IMR-90 (cell line): ENCODE data around the gene RPUSD2. TPM values are rescaled to one million over a fixed set of nuclear protein-coding genes. Genes with fewer than 3 reads are reported as not detected.
A peak's percentile ranks its signal among the peaks of the same experiment; 100 is the strongest.

Experiments
- ATAC-seq: fragments of 200-7000 bp; cut with Tn5 transposase; 2 replicates; pipeline ENCODE4 v1.9.1; 2020; ENCODE audit warnings: low read depth, mild to moderate bottlenecking, moderate library complexity
- Bru-seq: library from RNA; stranded (reverse); fragments of 400-500 nt; gene quantifications from one replicate; lab custom pipeline; 2021; lab: Mats Ljungman, UMichigan
- BruChase-seq, 2 experiments: library from RNA; stranded (reverse); fragments of 400-500 nt; gene quantifications; one replicate each; lab custom pipeline; 2021; lab: Mats Ljungman, UMichigan
- BruUV-seq: library from RNA; stranded (reverse); fragments of 400-500 nt; replicated peaks from 2 replicates; lab custom pipeline; 2021; lab: Mats Ljungman, UMichigan
- CTCF ChIA-PET: fragments of 300-600 bp; formaldehyde crosslinking; extraction: SDS; loops from one replicate; lab custom pipeline; 2021; ENCODE audit warnings: antibody characterized with exemption; lab: Yijun Ruan, JAX
- POLR2A ChIA-PET: fragments of 300-600 bp; sonication (Branson Sonifier 250); formaldehyde crosslinking; loops from one replicate; lab custom pipeline; 2022; ENCODE audit warnings: antibody characterized with exemption; ENCODE audit not compliant: unreplicated experiment; lab: Charles Lee
- DNase-seq: peaks from one replicate; pipeline ENCODE4 v3.0.0; 2013
- H2AFZ ChIP-seq: replicated peaks from 2 replicates; pipeline ENCODE3; 2013; ENCODE audit warnings: low read length, mild to moderate bottlenecking; ENCODE audit not compliant: poor library complexity
- H2AK5ac ChIP-seq: 2 replicates; pipeline ENCODE4 v1.6.1; 2013; ENCODE audit warnings: low read depth, low read length, inconsistent platforms
- H2AK9ac ChIP-seq: replicated peaks from 2 replicates; pipeline ENCODE3; 2013; ENCODE audit warnings: mild to moderate bottlenecking, low read depth, low read length, moderate library complexity; ENCODE audit not compliant: poor library complexity
- H2BK120ac ChIP-seq: 2 replicates; pipeline ENCODE4 v1.6.1; 2013; ENCODE audit warnings: low read depth, low read length, inconsistent platforms
- H2BK15ac ChIP-seq: 3 replicates; pipeline ENCODE4 v1.6.1; 2013; ENCODE audit warnings: low read depth, low read length, inconsistent platforms
- H2BK20ac ChIP-seq: 2 replicates; pipeline ENCODE4 v1.6.1; 2013; ENCODE audit warnings: low read depth, mild to moderate bottlenecking, inconsistent platforms, low read length, moderate library complexity
- H2BK5ac ChIP-seq: 2 replicates; pipeline ENCODE4 v1.6.1; 2013; ENCODE audit warnings: mild to moderate bottlenecking, low read depth, low read length, inconsistent platforms; ENCODE audit not compliant: poor library complexity, severe bottlenecking
- H3K14ac ChIP-seq: replicated peaks from 2 replicates; pipeline ENCODE4 v1.6.1; 2013; ENCODE audit warnings: low read depth, low read length, inconsistent platforms
- H3K18ac ChIP-seq: 2 replicates; pipeline ENCODE4 v1.6.1; 2013; ENCODE audit warnings: low read depth, low read length, control low read depth
- H3K23ac ChIP-seq: 2 replicates; pipeline ENCODE4 v1.6.1; 2013; ENCODE audit warnings: low read depth, low read length, inconsistent platforms
- H3K27ac ChIP-seq: 2 replicates; pipeline ENCODE4 v1.5.1; 2013; ENCODE audit warnings: mild to moderate bottlenecking, control low read depth, low read length; ENCODE audit not compliant: insufficient read depth
- H3K27me3 ChIP-seq: 2 replicates; pipeline ENCODE4 v1.6.1; 2013; ENCODE audit warnings: low read length; ENCODE audit not compliant: control insufficient read depth, insufficient read depth
- H3K36me3 ChIP-seq: 2 replicates; pipeline ENCODE4 v1.6.1; 2013; ENCODE audit warnings: low read length, mixed read lengths; ENCODE audit not compliant: control insufficient read depth, insufficient read depth
- H3K4ac ChIP-seq: 2 replicates; pipeline ENCODE4 v1.6.1; 2013; ENCODE audit warnings: low read depth, low read length, inconsistent platforms
- H3K4me1 ChIP-seq: 2 replicates; pipeline ENCODE4 v1.6.1; 2013; ENCODE audit warnings: low read length, mixed read lengths; ENCODE audit not compliant: control insufficient read depth, insufficient read depth
- H3K4me2 ChIP-seq: 2 replicates; pipeline ENCODE4 v1.6.1; 2013; ENCODE audit warnings: low read depth, mild to moderate bottlenecking, control low read depth, low read length, moderate library complexity
- H3K4me3 ChIP-seq: 2 replicates; pipeline ENCODE4 v1.5.1; 2013; ENCODE audit warnings: low read depth, mild to moderate bottlenecking, control low read depth, low read length, moderate library complexity; ENCODE audit not compliant: insufficient read depth
- H3K56ac ChIP-seq: 2 replicates; pipeline ENCODE4 v1.6.1; 2013; ENCODE audit warnings: low read length, inconsistent platforms; ENCODE audit not compliant: insufficient read depth; ENCODE audit errors: extremely low read depth
- H3K79me1 ChIP-seq, 2 experiments: 2 replicates each; pipeline ENCODE4 v1.6.1; 2013; ENCODE audit warnings: low read length in 2 of 2, inconsistent platforms in 1 of 2, low read depth in 1 of 2
- H3K9ac ChIP-seq: 2 replicates; pipeline ENCODE4 v1.6.1; 2013; ENCODE audit warnings: low read depth, low read length, control low read depth
- H3K9me1 ChIP-seq: 2 replicates; pipeline ENCODE4 v1.6.1; 2013; ENCODE audit warnings: low read length, inconsistent platforms; ENCODE audit not compliant: insufficient read depth
- H3K9me3 ChIP-seq: 2 replicates; pipeline ENCODE4 v1.6.1; 2013; ENCODE audit warnings: low read length; ENCODE audit not compliant: control insufficient read depth, insufficient read depth
- H4K20me1 ChIP-seq: 2 replicates; pipeline ENCODE4 v1.6.1; 2013; ENCODE audit warnings: low read length, inconsistent platforms; ENCODE audit not compliant: insufficient read depth
- H4K5ac ChIP-seq: 2 replicates; pipeline ENCODE4 v1.6.1; 2013; ENCODE audit warnings: mild to moderate bottlenecking, low read depth, low read length, control low read depth
- H4K8ac ChIP-seq, 2 experiments: 2 replicates each; pipeline ENCODE4 v1.6.1; 2013; ENCODE audit warnings: low read depth in 2 of 2, low read length in 2 of 2, control low read depth in 1 of 2, inconsistent platforms in 1 of 2
- H4K91ac ChIP-seq: 2 replicates; pipeline ENCODE4 v1.6.1; 2013; ENCODE audit warnings: low read depth, low read length, inconsistent platforms; ENCODE audit not compliant: insufficient read depth
- BHLHE40 ChIP-seq: fragments of 150-350 bp; IDR thresholded peaks from 2 replicates; pipeline ENCODE4 v1.6.1; 2016; ENCODE audit warnings: mild to moderate bottlenecking, low read depth, low read length
- MAZ ChIP-seq: IDR thresholded peaks from 2 replicates; pipeline ENCODE4 v1.6.1; 2012; ENCODE audit warnings: low read depth, mild to moderate bottlenecking, low read length, improper control_type of control experiment, moderate library complexity, borderline replicate concordance
- MXI1 ChIP-seq: IDR thresholded peaks from 2 replicates; pipeline ENCODE4 v1.6.1; 2012; ENCODE audit warnings: low read depth, mild to moderate bottlenecking, low read length, moderate library complexity, borderline replicate concordance
- POLR2A ChIP-seq: IDR thresholded peaks from 2 replicates; pipeline ENCODE4 v1.6.1; 2012; ENCODE audit warnings: mild to moderate bottlenecking, low read depth, low read length
- WGBS, 2 experiments: methylation state at CpG; one replicate each; pipeline versions ENCODE4 v1.1.5 to v1.1.7; 2013; ENCODE audit warnings: missing lambda C conversion rate in 2 of 2; ENCODE audit not compliant: insufficient read length in 1 of 2; ENCODE audit errors: extremely low coverage in 2 of 2; 5-methylcytosine and 5-hydroxymethylcytosine counted together
- dilution Hi-C: fragments of 300-500 bp; cut with HindIII; formaldehyde crosslinking; loops from one replicate; pipeline ENCODE4 v1.14.3; 2018; ENCODE audit warnings: low sequenced_read_pairs; ENCODE audit not compliant: unreplicated experiment
- in situ Hi-C: fragments of 300-500 bp; cut with MboI; formaldehyde crosslinking; loops from 3 replicates; pipeline ENCODE4 v1.14.3; 2019; ENCODE audit warnings: low sequenced_read_pairs, inconsistent platforms, mixed read lengths
- intact Hi-C: fragments of 100-400 bp; cut with micrococcal nuclease; formaldehyde crosslinking; loops from 2 replicates; pipeline ENCODE4 v1.10.0; 2022
- long read RNA-seq: library from polyadenylated mRNA; unstranded; transcript quantifications from one replicate; pipeline ENCODE4 v2.0.0, GENCODE V29; 2021; ENCODE audit not compliant: unreplicated experiment
- polyA plus RNA-seq, 3 experiments: library from polyadenylated mRNA; depleted of rRNA; stranded (reverse); fragments of >200 nt; gene quantifications; 2 replicates each; pipeline ENCODE4 v1.2.3, GENCODE V29; 2012; ENCODE audit warnings: low replicate concordance in 1 of 3
- total RNA-seq: library from RNA; depleted of rRNA; stranded (reverse); fragments of >200 nt; gene quantifications from 2 replicates; pipeline ENCODE4 v1.2.3, GENCODE V29; 2012; rRNA removed

The RPUSD2 gene
- total RNA-seq (11.9 and 13.4 TPM in 2 replicates), polyA plus RNA-seq (2012; rRNA removed) (7.2 and 7.4 TPM in 2 replicates), Bru-seq, nascent RNA (percentile 53 among the genes with signal in this experiment), BruChase-seq, experiment 1, labeled RNA remaining after a 6-hour chase (percentile 43 among the genes with signal in this experiment), BruChase-seq, experiment 2, labeled RNA remaining after a 2-hour chase (percentile 44 among the genes with signal in this experiment)
- 8.1 and 8.6 TPM in 2 replicates for polyA plus RNA-seq (2012; cell fraction: cytosol; rRNA removed)
- polyA plus RNA-seq (2012; cell fraction: nucleus; rRNA removed; ENCODE audit: low replicate concordance): 3.1 and 4.9 TPM in 2 replicates
- long read RNA-seq, transcript RPUSD2-201 (3 exons, 2,358 nt): major isoform, 20 of 28 reads
- long read RNA-seq, partial matches to known transcripts: 3 of 28 reads
- long read RNA-seq, other reads (novel, unspliced or antisense): 3 of 28 reads

- Histone ChIP-seq H3K36me3 (peaks cover 16% of the 10 kb centered on the region), H4K5ac (peak within 1 kb of the TSS; percentile 81), H3K4me2 (peak within 1 kb of the TSS; percentile 100), H2AK9ac (peak within 1 kb of the TSS; percentile 82), H3K9ac (peak within 1 kb of the TSS; percentile 86), H4K8ac (peak within 1 kb of the TSS; percentile 65 to 99), H3K9me3 (no peaks in the 10 kb centered on the region), H2BK20ac (no peak within 1 kb of the TSS), H3K27ac (peak within 1 kb of the TSS; percentile 78), H3K9me1 (peaks cover 5% of the 10 kb centered on the region), H3K18ac (no peak within 1 kb of the TSS; the same call in 1 of the 2 replicates), H3K56ac (peak within 1 kb of the TSS; percentile 63), H4K91ac (peak within 1 kb of the TSS; percentile 57), H2BK120ac (no peak within 1 kb of the TSS), H3K79me1 (peaks cover 11 to 40% of the 10 kb centered on the region in 2 experiments), H3K27me3 (no peaks in the 10 kb centered on the region), H2BK15ac (no peak within 1 kb of the TSS), H2AFZ (peak within 1 kb of the TSS; percentile 99), H3K4me1 (no peaks in the 10 kb centered on the region; the same call in 1 of the 2 replicates), H3K4ac (peak within 1 kb of the TSS; percentile 88), H2BK5ac (peak within 1 kb of the TSS; percentile 68), H3K4me3 (peak within 1 kb of the TSS; percentile 83), H3K23ac (peak within 1 kb of the TSS; percentile 68; the same call in 1 of the 2 replicates), H3K14ac (peak within 1 kb of the TSS; percentile 92), H4K20me1 (no peaks in the 10 kb centered on the region), H2AK5ac (0 out of 2 replicates have a peak within 1 kb of the TSS, but pooled peaks have one; percentile 37)
- TSS peak; percentile 66 for BruUV-seq
- 1% methylated on average over 18 of the region's 62 CpGs; no CpG with 5 or more reads in 1 of the 2 experiments for WGBS, 2 experiments
- no peak for TF ChIP-seq BHLHE40
- peak; percentile 90 for TF ChIP-seq POLR2A
- TF ChIP-seq MXI1: peak; percentile 98
- TF ChIP-seq MAZ: peak; percentile 98
- intact Hi-C loops (no loop called here), in situ Hi-C loops (no loop called here), dilution Hi-C loops (no loop called here)
- ATAC-seq (peak; percentile 81), DNase-seq (peak; percentile 89)
- POLR2A ChIA-PET: no interaction called here
- CTCF ChIA-PET: interaction anchor here (0.6 to 1.0 kb wide), 2 partner anchors 11 to 289 kb away, joined by 3 to 6 read pairs; no protein-coding TSS in a partner anchor
Measured at GRCh38 chr15:40569129-40569953, at the start of gene RPUSD2. Gene RPUSD2 (plus strand): TSS chr15:40569299. CDS start chr15:40569338, 39 bp downstream.
